Neural crest cell (in vitro differentiated cells): ENCODE measurements around the gene BRINP2. TPM values are rescaled to one million over a fixed set of nuclear protein-coding genes. Genes with fewer than 3 reads are reported as not detected.

Source experiments
- DNase-seq: peaks from one replicate; pipeline ENCODE4 v3.0.0; 2021; ENCODE audit warnings: low read depth, mixed read lengths, low spot score
- H3K27ac Mint-ChIP-seq: one replicate; pipeline ENCODE4 v1.8.0; 2021; ENCODE audit warnings: mild to moderate bottlenecking, mixed read lengths; ENCODE audit not compliant: unreplicated experiment
- H3K27me3 Mint-ChIP-seq: 2 replicates; pipeline ENCODE4 v1.8.0; 2021; ENCODE audit warnings: low read depth, mild to moderate bottlenecking, mixed read lengths
- H3K36me3 Mint-ChIP-seq: 2 replicates; pipeline ENCODE4 v1.8.0; 2021; ENCODE audit warnings: low read depth, mild to moderate bottlenecking, mixed read lengths
- H3K4me1 Mint-ChIP-seq: 2 replicates; pipeline ENCODE4 v1.8.0; 2021; ENCODE audit warnings: mixed read lengths
- H3K4me3 Mint-ChIP-seq: one replicate; pipeline ENCODE4 v1.8.0; 2021; ENCODE audit warnings: mild to moderate bottlenecking, mixed read lengths
- H3K9me3 Mint-ChIP-seq: 2 replicates; pipeline ENCODE4 v1.8.0; 2021; ENCODE audit warnings: mixed read lengths
- CTCF ChIP-seq: fragments of 200-600 bp; sonication (generic); conservative IDR thresholded peaks from 2 replicates; pipeline ENCODE4 v1.5.0; 2021; ENCODE audit warnings: antibody characterized with exemption, mild to moderate bottlenecking
- total RNA-seq: library from RNA; stranded (reverse); gene quantifications from 2 replicates; pipeline ENCODE4 v1.2.1, GENCODE V29; 2021

The BRINP2 gene
- total RNA-seq, 1 donor from 2014 or later = 1.4 TPM

- Mint-ChIP-seq H3K27ac (no peak overlapping the region), H3K9me3 (no peaks in the 10 kb centered on the region), H3K4me1 (no peaks in the 10 kb centered on the region), H3K27me3 (peaks cover 7% of the 10 kb centered on the region), H3K4me3 (no peak overlapping the region), H3K36me3 (no peaks in the 10 kb centered on the region)
- DNase-seq = no peak
- TF ChIP-seq CTCF = no peak
These were observed 872 bp downstream of the BRINP2 start for GRCh38 chr1:177171536-177172123.

- no peak for DNase-seq
- H3K27me3 Mint-ChIP-seq = peaks cover 13% of the 10 kb centered on the region
- no peak overlapping the region for H3K27ac Mint-ChIP-seq
- no peaks in the 10 kb centered on the region for H3K36me3 Mint-ChIP-seq
- no peaks in the 10 kb centered on the region for H3K4me1 Mint-ChIP-seq
- TF ChIP-seq CTCF = no peak
- no peaks in the 10 kb centered on the region for H3K9me3 Mint-ChIP-seq
- peak overlapping the region; percentile 72 for H3K4me3 Mint-ChIP-seq
These were observed 1.5 kb downstream of the BRINP2 start for GRCh38 chr1:177172272-177172671.

GRCh38 chr1:177172866-177173265 lies 2.1 kb downstream of the BRINP2 start:
- no peaks in the 10 kb centered on the region for H3K36me3 Mint-ChIP-seq
- no peaks in the 10 kb centered on the region for H3K9me3 Mint-ChIP-seq
- H3K4me1 Mint-ChIP-seq = no peaks in the 10 kb centered on the region
- H3K4me3 Mint-ChIP-seq = peak overlapping the region; percentile 72
- TF ChIP-seq CTCF = no peak
- H3K27me3 Mint-ChIP-seq = peaks cover 19% of the 10 kb centered on the region
- DNase-seq = no peak
- no peak overlapping the region for H3K27ac Mint-ChIP-seq

- Mint-ChIP-seq H3K4me3 (no peak overlapping the region), H3K27ac (no peak overlapping the region), H3K9me3 (no peaks in the 10 kb centered on the region), H3K4me1 (no peaks in the 10 kb centered on the region), H3K27me3 (peaks cover 30% of the 10 kb centered on the region), H3K36me3 (no peaks in the 10 kb centered on the region)
- no peak for DNase-seq
- no peak for TF ChIP-seq CTCF
These were observed 3.2 kb downstream of the BRINP2 start for GRCh38 chr1:177173976-177174375.

- no peak for TF ChIP-seq CTCF
- Mint-ChIP-seq H3K27ac (no peak overlapping the region), H3K27me3 (peaks cover 39% of the 10 kb centered on the region), H3K4me3 (no peak overlapping the region), H3K36me3 (no peaks in the 10 kb centered on the region), H3K9me3 (no peaks in the 10 kb centered on the region), H3K4me1 (no peaks in the 10 kb centered on the region)
- no peak for DNase-seq
These were observed 4.3 kb downstream of the BRINP2 start for GRCh38 chr1:177174921-177175634.
